Esophagus (tissue), 2 donors: ENCODE data around the gene KIRREL3. TPM values are rescaled to one million over a fixed set of nuclear protein-coding genes. Genes with fewer than 3 reads are reported as not detected.

Experiments
- H3K27ac ChIP-seq, 2 donors: one replicate each; pipeline ENCODE4 v1.5.1; 2013; ENCODE audit warnings: low read depth in 2 of 2, mild to moderate bottlenecking in 2 of 2, inconsistent platforms in 1 of 2, low read length in 1 of 2, moderate library complexity in 1 of 2
- H3K27me3 ChIP-seq, 2 donors: one replicate each; pipeline ENCODE4 v1.6.1; 2013; ENCODE audit warnings: low read length in 2 of 2, control low read depth in 1 of 2, mild to moderate bottlenecking in 1 of 2; ENCODE audit not compliant: insufficient read depth in 2 of 2, control insufficient read depth in 1 of 2
- H3K36me3 ChIP-seq, 2 donors: one replicate each; pipeline ENCODE4 v1.6.1; 2013; ENCODE audit warnings: low read length in 1 of 2; ENCODE audit not compliant: control insufficient read depth in 2 of 2, insufficient read depth in 2 of 2
- H3K4me1 ChIP-seq, 2 donors: one replicate each; pipeline ENCODE4 v1.6.1; 2013; ENCODE audit warnings: low read length in 1 of 2; ENCODE audit not compliant: control insufficient read depth in 2 of 2, insufficient read depth in 2 of 2
- H3K4me3 ChIP-seq, 2 donors: one replicate each; pipeline ENCODE4 v1.5.1; 2013; ENCODE audit warnings: low read length in 2 of 2, mild to moderate bottlenecking in 2 of 2, low read depth in 1 of 2, moderate library complexity in 1 of 2
- H3K9me3 ChIP-seq, 2 donors: one replicate each; pipeline ENCODE4 v1.6.1; 2013; ENCODE audit warnings: mild to moderate bottlenecking in 2 of 2, low read depth in 1 of 2, low read length in 1 of 2, moderate library complexity in 1 of 2; ENCODE audit not compliant: control insufficient read depth in 2 of 2, insufficient read depth in 1 of 2
- WGBS, 2 donors: extraction: QIAGEN DNeasy Blood & Tissue Kit; methylation state at CpG; one replicate each; pipeline ENCODE4 v1.1.7; 2013; 5-methylcytosine and 5-hydroxymethylcytosine counted together
- polyA plus RNA-seq, 2 donors: library from polyadenylated mRNA; stranded (reverse); fragments of 200-250 nt; gene quantifications; one replicate each; pipeline ENCODE4 v1.2.3, GENCODE V29; 2013
- donor health status: healthy with polysubstance abuse.
- donor health status: Bipolar disorder and iron deficiency.

Gene KIRREL3
- polyA plus RNA-seq, 2 donors, result 0.05 to 0.12 TPM

DNA sequence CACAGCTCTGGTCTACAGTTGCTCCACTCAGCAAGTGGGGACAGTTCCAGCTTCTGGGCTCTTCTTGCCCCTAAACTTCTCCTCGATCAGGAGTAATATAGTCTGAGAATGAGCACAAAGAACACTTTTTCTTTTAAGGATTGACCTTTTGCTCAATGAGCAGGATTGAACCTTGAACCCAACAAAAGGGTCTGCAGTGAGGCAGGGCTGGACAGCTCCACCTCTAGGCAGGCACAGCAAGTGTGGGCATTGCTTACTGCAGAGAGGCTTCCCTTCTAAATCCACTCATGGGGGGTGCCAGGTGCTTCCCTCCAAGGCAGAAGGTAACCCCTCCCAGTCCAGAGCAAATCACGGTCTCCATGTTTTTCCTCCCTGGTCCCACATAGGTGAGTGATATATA lies 365.6 kb downstream of the KIRREL3 start:
- H3K4me1 ChIP-seq, result no peaks in the 10 kb centered on the region
- H3K27ac ChIP-seq, result no peak overlapping the region
- peaks cover 0 to 3% of the 10 kb centered on the region in 2 donors for H3K27me3 ChIP-seq
- no peaks in the 10 kb centered on the region for H3K36me3 ChIP-seq
- WGBS, 2 donors, result 51 to 68% methylated on average over 2 of the region's 2 CpGs
- H3K9me3 ChIP-seq, result no peaks in the 10 kb centered on the region
- no peak overlapping the region for H3K4me3 ChIP-seq

DNA sequence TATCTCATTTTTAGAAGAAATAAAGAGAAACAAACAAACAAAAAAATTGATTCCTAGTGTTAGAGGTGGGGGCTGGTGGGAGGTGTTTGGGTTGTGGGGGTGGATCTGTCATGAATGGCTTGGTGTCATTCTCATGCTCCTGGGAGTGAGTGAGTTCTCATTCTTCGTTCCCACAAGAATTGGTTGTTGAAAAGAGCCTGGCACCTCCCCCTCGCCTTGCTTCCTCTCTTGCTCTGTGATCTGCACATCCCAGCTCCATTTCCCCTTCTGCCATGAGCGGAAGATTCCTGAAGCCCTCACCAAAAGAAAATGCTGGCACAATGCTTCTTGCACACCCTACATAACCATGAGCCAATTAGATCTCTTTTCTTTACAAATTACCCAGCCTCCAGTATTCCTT lies 367.2 kb downstream of the KIRREL3 start:
- Histone ChIP-seq H3K9me3 (no peaks in the 10 kb centered on the region), H3K4me1 (no peaks in the 10 kb centered on the region), H3K36me3 (no peaks in the 10 kb centered on the region), H3K4me3 (no peak overlapping the region), H3K27me3 (peaks cover 0 to 3% of the 10 kb centered on the region in 2 donors), H3K27ac (no peak overlapping the region)
- WGBS, 2 donors, result 51% methylated on average over 3 of the region's 3 CpGs

DNA sequence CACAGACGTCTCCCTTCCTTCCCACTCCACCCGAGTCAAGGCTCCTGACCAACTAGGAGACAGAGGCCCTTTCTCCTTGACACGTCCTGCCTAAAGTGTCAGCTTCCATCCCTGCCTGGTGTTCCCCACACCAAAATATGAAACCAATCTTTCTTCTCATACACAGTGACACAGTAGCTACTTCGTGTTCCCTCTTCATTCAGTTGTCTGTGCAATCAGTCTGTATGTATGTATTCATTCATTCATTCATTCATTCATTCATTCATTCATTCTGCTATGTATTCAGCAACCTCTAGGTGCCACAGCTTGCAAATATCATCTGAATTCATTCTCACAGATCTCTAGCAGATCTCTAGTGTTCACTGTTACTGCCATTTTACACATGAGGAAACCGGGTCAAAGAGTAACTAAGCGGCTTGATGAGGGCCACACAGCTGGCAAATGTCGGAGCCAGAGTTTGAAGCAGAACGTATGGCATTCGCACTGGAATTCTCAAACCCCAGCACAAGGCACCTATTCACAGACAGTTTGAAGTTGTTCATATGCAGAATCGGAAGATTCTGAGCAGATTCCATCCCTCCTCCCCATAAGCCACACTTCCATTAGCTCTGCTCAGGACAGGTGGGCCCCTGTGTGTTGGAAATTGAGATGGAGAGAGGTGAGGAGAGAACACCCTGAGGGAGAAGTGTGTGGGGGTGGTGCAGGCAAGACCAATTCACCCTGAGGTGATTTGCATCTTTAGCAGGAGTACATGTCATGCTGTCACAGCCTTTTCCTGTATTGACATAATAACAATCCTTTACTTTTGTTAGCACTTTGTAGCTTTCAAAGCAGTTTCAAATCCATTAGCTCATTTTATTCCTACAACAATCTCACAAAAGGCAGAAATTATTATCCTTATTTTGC lies 369.4 kb downstream of the KIRREL3 start:
- H3K9me3 ChIP-seq, result no peaks in the 10 kb centered on the region
- H3K36me3 ChIP-seq, result no peaks in the 10 kb centered on the region
- WGBS, 2 donors, result 80% methylated on average over 10 of the region's 10 CpGs
- H3K27me3 ChIP-seq, result peaks cover 0 to 3% of the 10 kb centered on the region in 2 donors
- H3K4me1 ChIP-seq, result no peaks in the 10 kb centered on the region
- no peak overlapping the region for H3K27ac ChIP-seq
- H3K4me3 ChIP-seq, result no peak overlapping the region

DNA sequence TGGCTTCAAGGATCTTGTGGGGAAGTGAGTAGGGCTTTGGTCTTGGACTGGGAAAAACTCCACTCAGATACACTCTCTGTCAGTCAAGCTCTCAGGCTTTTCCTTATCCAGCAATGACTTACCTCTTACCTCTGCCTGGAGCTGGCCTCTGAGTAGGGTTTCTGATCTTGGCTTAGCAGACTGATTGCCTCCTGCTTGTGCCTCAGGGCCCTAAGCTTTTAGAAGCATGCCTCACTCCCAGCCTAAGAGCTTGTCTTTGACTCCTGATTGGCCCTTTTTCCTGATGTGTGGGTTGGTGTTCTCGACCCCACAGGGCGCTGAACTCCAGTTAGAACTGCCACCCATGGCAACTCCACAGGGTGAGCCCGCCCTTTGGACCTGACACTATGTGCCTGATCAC lies 370.1 kb downstream of the KIRREL3 start:
- Histone ChIP-seq H3K36me3 (no peaks in the 10 kb centered on the region), H3K27ac (no peak overlapping the region), H3K9me3 (no peaks in the 10 kb centered on the region), H3K4me3 (no peak overlapping the region), H3K27me3 (peaks cover 0 to 3% of the 10 kb centered on the region in 2 donors), H3K4me1 (no peaks in the 10 kb centered on the region)
- 84 to 89% methylated on average over 3 of the region's 3 CpGs for WGBS, 2 donors

DNA sequence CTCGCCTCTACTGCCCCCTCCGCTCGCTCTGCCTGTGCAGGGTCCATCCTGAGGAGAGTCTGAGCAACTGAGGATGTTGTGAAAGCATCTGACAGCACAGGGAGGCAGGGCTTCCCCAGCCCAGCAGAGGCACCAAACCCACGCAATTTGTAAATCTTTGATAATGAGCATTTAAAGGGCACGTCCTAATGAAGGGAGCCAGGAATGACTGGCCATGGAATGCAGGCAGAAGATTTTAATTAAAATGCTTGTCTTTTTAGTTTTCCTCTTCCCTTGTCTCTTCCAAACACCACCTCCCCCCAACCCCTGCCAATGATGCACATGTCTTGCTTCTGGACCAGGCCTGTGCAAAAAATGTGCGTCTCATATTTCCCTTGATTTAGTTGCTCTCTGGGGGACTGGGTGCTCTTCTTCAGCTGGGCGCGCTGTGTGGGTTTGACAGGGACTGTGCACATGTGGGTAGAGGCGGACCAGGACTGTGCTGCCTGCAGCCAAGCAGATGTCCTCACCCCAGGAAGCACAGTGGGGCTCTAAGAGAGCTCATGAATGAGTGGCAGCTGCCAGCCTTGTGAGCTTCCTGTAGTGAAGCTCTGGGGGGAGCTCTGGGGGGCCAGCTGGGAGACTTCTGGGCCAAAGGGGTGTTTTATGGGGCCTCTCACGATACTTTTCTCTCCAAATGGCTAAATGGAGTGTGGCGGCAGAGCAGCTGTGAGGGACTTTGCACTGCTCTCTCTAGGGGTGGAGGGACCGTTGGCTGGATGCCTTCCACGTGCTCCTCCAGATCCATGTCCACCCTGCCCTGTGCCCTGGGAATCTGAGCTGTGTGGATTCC lies 371.6 kb downstream of the KIRREL3 start:
- no peaks in the 10 kb centered on the region for H3K36me3 ChIP-seq
- H3K9me3 ChIP-seq, result no peaks in the 10 kb centered on the region
- no peak overlapping the region for H3K27ac ChIP-seq
- WGBS, 2 donors, result 67 to 71% methylated on average over 13 of the region's 13 CpGs
- no peaks in the 10 kb centered on the region for H3K27me3 ChIP-seq
- no peak overlapping the region for H3K4me3 ChIP-seq
- H3K4me1 ChIP-seq, result no peaks in the 10 kb centered on the region

DNA sequence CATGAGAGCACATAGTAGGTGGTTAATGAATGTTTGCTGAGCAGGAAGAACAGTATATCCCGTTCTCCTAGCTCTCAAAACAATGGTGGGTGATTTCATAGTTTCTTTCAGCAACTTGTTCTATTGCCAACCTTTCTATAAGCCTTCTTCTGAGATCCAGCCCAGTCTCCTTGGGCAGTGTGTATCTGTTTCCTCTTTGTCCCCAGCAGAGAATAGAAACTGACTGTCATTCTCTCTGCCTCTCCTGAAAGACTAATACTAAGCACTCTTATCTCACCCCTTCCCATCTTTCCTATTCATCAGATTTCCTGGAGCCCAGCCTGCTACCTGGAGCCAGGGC lies 372.1 kb downstream of the KIRREL3 start:
- WGBS, 2 donors, result 35 to 44% methylated on average over 1 of the region's 1 CpG
- no peak overlapping the region for H3K27ac ChIP-seq
- no peaks in the 10 kb centered on the region for H3K36me3 ChIP-seq
- H3K27me3 ChIP-seq, result no peaks in the 10 kb centered on the region
- H3K4me1 ChIP-seq, result no peaks in the 10 kb centered on the region
- no peak overlapping the region for H3K4me3 ChIP-seq
- H3K9me3 ChIP-seq, result no peaks in the 10 kb centered on the region

DNA sequence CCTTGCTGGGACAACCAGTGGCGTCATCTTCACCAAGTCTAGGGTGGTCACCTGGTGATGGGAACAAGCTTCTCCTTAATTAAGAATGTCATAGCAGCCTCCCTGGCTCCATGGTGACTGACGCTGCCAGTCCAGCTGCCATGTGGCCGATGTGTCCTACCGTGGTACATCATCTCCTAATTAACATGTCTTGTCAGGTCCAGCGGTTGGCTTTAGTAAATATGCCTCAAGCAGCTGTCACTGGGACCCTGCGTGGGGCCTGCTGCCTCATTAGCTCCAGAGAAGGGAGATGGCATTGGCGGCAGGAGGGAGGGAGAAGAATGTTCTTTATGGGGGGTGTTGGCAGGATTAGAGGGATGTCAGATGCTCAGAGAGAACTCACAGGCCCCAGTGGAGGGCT lies 373.1 kb downstream of the KIRREL3 start:
- Histone ChIP-seq H3K4me3 (no peak overlapping the region), H3K27me3 (no peaks in the 10 kb centered on the region), H3K4me1 (no peaks in the 10 kb centered on the region), H3K9me3 (no peaks in the 10 kb centered on the region), H3K27ac (no peak overlapping the region), H3K36me3 (no peaks in the 10 kb centered on the region)
- WGBS, 2 donors, result 92 to 95% methylated on average over 7 of the region's 7 CpGs

DNA sequence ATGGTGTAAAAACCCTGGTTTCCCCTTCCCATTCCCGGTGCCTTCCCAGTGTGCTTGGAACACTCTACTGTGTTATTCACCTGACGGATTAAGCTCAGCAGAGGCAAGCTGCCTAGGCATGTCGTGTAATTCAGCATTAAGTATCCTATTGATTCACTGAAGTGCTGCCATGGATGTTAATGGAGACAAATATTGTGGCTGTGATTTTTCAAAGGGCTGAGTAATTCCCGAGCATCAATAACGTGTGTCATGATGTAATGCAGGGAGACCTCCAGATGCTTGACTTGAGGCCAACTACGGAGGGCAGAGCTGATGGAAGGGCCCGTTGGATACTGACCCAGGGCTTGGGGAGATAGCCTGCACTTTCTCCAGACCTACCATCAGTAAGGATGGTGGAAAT lies 376.1 kb downstream of the KIRREL3 start:
- H3K4me1 ChIP-seq, result no peaks in the 10 kb centered on the region
- H3K9me3 ChIP-seq, result no peaks in the 10 kb centered on the region
- H3K27me3 ChIP-seq, result no peaks in the 10 kb centered on the region
- no peaks in the 10 kb centered on the region for H3K36me3 ChIP-seq
- H3K27ac ChIP-seq, result no peak overlapping the region
- WGBS, 2 donors, result 34 to 44% methylated on average over 7 of the region's 7 CpGs
- no peak overlapping the region for H3K4me3 ChIP-seq

DNA sequence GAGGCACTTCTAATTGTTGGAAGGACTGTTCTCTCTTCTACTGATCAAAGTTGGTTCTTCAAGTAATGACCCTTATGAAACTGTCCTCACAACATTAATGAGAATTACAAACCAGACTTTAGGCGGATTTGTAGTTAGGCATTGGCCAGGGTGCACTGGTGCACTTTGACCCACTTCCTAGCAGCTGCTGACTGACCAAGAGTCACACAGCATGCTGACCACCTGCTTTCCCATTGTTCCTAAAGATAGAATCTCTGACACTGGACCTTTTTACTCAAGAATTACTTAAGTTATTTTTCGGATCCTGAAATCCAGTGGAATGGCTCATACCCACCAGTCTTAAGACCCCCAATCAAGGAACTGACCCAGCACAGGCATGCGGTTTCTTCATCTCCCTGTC lies 381.1 kb downstream of the KIRREL3 start:
- no peak overlapping the region for H3K27ac ChIP-seq
- WGBS, 2 donors, result 83 to 87% methylated on average over 3 of the region's 3 CpGs
- no peaks in the 10 kb centered on the region for H3K9me3 ChIP-seq
- no peak overlapping the region for H3K4me3 ChIP-seq
- no peaks in the 10 kb centered on the region for H3K36me3 ChIP-seq
- H3K27me3 ChIP-seq, result no peaks in the 10 kb centered on the region
- no peaks in the 10 kb centered on the region for H3K4me1 ChIP-seq
